NB4 (cell line): ENCODE measurements around the gene KLRC4.
"Not testable (repeated sequence)": the region's sequence is repeated elsewhere in the genome, so short reads cannot be mapped to it uniquely, and the experiment has no call there.

ENCODE experiments used
- DNase-seq: peaks from one replicate; pipeline ENCODE4 v3.0.0; 2010; ENCODE audit warnings: low read depth
- H3K4me3 ChIP-seq: one replicate; pipeline ENCODE4 v1.5.1; 2011; ENCODE audit warnings: mild to moderate bottlenecking, low read depth, low read length, moderate library complexity
- MYC ChIP-seq: IDR thresholded peaks from 2 replicates; pipeline ENCODE4 v1.6.1; 2011; ENCODE audit warnings: low read depth, low read length
- POLR2A ChIP-seq: IDR thresholded peaks from 2 replicates; pipeline ENCODE4 v1.6.1; 2011; ENCODE audit warnings: mild to moderate bottlenecking; ENCODE audit not compliant: insufficient read length; ENCODE audit errors: extremely low read depth
- TF ChIP-seq, protein P1 (sequence below): IDR thresholded peaks from one replicate; pipeline ENCODE4 v1.5.1; 2012; ENCODE audit warnings: low read depth, low read length
- TF ChIP-seq, protein P2 (sequence below): IDR thresholded peaks from 2 replicates; pipeline ENCODE4 v1.6.1; 2011; ENCODE audit warnings: low read depth, low read length

The KLRC4 gene

DNA sequence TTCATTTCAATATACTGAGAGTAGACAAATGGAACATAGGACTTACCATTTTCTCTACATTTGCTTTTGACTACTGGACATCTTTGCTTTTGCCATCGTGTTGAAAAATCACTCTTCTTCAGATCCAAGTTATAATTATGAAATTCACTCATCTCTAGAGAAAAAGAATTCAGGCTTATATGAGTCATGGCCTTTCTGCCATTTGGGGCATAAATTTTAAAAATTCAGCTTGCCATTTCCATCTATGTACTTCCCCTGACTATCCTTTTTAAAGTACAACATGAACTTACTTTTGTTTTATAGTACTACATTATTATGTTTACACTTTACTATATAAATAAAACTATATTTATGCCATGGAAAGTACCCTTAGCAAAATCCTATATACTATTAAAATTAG, 22.7 kb downstream of the KLRC4 start:
- H3K4me3 ChIP-seq, result no peak overlapping the region
- TF ChIP-seq, protein P1, sequence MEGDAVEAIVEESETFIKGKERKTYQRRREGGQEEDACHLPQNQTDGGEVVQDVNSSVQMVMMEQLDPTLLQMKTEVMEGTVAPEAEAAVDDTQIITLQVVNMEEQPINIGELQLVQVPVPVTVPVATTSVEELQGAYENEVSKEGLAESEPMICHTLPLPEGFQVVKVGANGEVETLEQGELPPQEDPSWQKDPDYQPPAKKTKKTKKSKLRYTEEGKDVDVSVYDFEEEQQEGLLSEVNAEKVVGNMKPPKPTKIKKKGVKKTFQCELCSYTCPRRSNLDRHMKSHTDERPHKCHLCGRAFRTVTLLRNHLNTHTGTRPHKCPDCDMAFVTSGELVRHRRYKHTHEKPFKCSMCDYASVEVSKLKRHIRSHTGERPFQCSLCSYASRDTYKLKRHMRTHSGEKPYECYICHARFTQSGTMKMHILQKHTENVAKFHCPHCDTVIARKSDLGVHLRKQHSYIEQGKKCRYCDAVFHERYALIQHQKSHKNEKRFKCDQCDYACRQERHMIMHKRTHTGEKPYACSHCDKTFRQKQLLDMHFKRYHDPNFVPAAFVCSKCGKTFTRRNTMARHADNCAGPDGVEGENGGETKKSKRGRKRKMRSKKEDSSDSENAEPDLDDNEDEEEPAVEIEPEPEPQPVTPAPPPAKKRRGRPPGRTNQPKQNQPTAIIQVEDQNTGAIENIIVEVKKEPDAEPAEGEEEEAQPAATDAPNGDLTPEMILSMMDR, result no peak
- TF ChIP-seq, protein P2, sequence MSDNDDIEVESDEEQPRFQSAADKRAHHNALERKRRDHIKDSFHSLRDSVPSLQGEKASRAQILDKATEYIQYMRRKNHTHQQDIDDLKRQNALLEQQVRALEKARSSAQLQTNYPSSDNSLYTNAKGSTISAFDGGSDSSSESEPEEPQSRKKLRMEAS, result no peak
- TF ChIP-seq POLR2A, result no peak
- no peak for TF ChIP-seq MYC
- no peak for DNase-seq

DNA sequence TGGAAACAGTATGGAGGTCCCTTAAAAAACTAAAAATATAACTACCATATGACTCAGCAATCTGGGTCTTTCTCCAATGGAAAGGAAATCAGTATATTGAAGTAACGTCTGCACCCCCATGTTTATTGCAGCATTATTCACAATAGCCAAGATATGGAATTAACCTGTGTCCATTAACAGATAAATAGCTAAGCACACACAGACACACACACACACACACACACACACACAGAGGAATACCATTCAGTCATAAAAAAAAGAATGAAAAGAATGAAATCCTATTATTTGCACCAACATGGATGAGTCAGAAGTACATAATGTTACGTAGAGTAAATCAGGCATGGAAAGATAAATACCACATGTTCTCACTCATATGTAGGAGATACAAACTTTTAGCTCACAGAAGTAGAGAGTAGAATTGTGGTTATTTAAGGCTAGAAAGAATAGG, 24.4 kb downstream of the KLRC4 start:
- DNase-seq, result no peak
- TF ChIP-seq, protein P1, result no peak
- TF ChIP-seq MYC, result no peak
- no peak for TF ChIP-seq POLR2A
- TF ChIP-seq, protein P2, result no peak
- no peak overlapping the region for H3K4me3 ChIP-seq

DNA sequence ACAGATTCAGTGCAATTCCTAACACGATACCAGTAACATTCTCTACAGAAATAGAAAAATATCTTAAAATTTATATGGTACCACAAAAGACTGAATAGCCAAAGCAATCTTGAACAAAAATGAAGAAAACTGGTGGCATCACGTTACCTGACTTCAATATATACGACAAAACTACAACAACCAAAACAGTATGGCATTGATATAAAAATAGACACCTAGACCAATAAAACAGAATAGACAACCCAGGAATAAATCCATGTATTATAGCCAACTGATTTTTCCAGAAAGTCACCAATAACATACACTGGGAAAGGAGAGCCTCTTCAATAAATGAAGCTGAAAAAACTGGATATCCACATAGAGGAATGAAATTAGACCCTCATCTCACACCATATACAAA, 25.4 kb downstream of the KLRC4 start:
- TF ChIP-seq POLR2A, result no peak
- TF ChIP-seq, protein P1, result no peak
- no peak for TF ChIP-seq MYC
- TF ChIP-seq, protein P2, result no peak
- H3K4me3 ChIP-seq, result no peak overlapping the region

DNA sequence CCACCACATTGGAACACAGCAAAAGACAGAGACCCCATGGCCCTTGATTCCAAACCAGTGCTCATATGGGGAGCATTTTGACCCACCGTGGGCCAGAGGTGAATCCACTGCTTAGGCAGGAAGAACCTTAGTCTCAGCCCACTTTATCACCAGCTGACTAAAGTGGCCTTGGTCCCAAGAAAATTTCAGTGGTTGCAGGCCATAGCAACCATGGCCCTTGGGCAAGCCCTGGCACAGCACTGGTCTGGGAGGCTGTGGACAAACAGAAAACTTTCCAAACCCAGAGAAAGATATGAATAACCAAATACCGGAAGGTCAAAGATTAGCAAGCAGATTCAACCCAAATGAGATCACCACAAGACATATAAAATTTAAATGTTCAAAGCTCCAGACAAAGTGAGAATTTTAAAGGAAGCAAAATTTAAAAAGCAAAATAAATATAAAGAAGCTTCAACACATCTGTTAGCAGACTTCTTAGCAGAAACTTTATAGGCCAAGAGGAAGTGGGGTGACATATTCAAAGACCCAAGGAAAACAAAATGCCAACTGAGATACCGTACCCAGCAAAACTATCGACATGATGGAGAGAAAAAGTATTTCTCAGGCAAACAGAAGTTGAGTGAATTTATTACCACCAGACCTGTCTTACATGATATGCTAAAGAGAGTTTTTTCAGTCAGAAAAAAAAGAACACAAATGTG, 27.5 kb downstream of the KLRC4 start:
- TF ChIP-seq MYC, result no peak
- TF ChIP-seq, protein P2, result no peak
- TF ChIP-seq, protein P1, result no peak
- no peak for TF ChIP-seq POLR2A
- DNase-seq, result no peak
- H3K4me3 ChIP-seq, result no peak overlapping the region

More for the DNA sequence above, 25.4 kb downstream of the KLRC4 start:
- no peak for DNase-seq

DNA sequence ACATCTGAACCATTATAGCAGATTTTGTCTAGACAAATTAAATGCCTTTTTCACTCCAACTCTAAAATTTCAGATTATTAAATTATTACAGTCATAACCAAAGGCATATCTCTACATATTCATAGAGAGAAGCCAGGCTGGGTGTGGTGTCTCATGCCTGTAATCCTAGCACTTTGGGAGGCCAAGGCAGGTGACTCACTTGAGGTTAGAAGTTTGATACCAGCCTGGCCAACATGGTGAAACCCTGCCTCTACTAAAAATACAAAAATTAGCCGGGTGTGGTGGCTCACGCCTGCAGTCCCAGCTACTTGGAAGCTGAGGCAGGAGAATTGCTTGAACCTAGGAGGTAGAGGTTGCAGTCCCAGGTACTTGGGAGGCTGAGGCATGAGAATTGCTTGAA, 30.8 kb downstream of the KLRC4 start:
- DNase-seq, H3K4me3 ChIP-seq: not testable (repeated sequence)

DNA sequence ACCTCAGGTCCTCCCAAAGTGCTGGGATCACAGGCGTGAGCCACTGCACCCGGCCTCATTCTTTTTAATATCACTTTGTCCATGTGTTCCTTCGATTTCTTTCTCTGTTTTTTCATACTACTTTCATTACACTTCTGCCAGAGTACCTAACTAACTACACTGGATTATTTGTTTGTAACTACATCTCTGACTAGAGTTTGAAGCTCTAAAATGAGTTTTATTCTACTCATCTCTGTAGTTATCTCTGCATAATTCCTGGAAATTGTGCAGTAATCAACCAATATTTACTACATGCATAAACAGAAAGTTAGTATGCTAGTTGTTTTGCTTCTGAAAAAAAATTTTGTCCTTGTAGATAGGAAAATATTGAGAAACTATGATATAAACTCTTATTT, 34.9 kb downstream of the KLRC4 start:
- TF ChIP-seq, protein P1, result no peak
- TF ChIP-seq, protein P2, result no peak
- TF ChIP-seq POLR2A (no peak), MYC (no peak)
- no peak overlapping the region for H3K4me3 ChIP-seq
- no peak for DNase-seq
